Hepatocyte (in vitro differentiated cells): ENCODE measurements around the gene MFSD6. TPM values are rescaled to one million over a fixed set of nuclear protein-coding genes. Genes with fewer than 3 reads are reported as not detected.
"Not testable (repeated sequence)": the region's sequence is repeated elsewhere in the genome, so short reads cannot be mapped to it uniquely, and the experiment has no call there.

Experiments used
- DNase-seq: peaks from one replicate; pipeline ENCODE4 v3.0.0-alpha.2; 2016; ENCODE audit warnings: low spot score
- H2AFZ ChIP-seq: fragments of 200-600 bp; sonication (generic); 2 replicates; pipeline ENCODE4 v1.6.0; 2016; ENCODE audit warnings: antibody characterized with exemption, mild to moderate bottlenecking
- H3K27ac ChIP-seq: fragments of 200-600 bp; sonication (generic); 2 replicates; pipeline ENCODE4 v1.5.1; 2016; ENCODE audit warnings: mild to moderate bottlenecking
- H3K27me3 ChIP-seq: fragments of 200-600 bp; sonication (generic); 2 replicates; pipeline ENCODE4 v1.6.1; 2016
- H3K36me3 ChIP-seq: fragments of 200-600 bp; sonication (generic); replicated peaks from 2 replicates; pipeline ENCODE4 v1.5.1; 2016; ENCODE audit warnings: low read depth; ENCODE audit not compliant: insufficient read depth
- H3K4me1 ChIP-seq: fragments of 200-600 bp; sonication (generic); 2 replicates; pipeline ENCODE4 v1.5.1; 2016; ENCODE audit warnings: mild to moderate bottlenecking, moderate library complexity; ENCODE audit not compliant: insufficient read depth
- H3K4me2 ChIP-seq: fragments of 200-600 bp; sonication (generic); 2 replicates; pipeline ENCODE4 v1.6.0; 2016
- H3K4me3 ChIP-seq: fragments of 200-600 bp; sonication (generic); 2 replicates; pipeline ENCODE4 v1.5.1; 2016; ENCODE audit warnings: mild to moderate bottlenecking
- H3K79me2 ChIP-seq: fragments of 200-600 bp; sonication (generic); 2 replicates; pipeline ENCODE4 v1.6.0; 2017; ENCODE audit warnings: mild to moderate bottlenecking
- H3K9me2 ChIP-seq: fragments of 200-600 bp; sonication (generic); replicated peaks from 2 replicates; pipeline ENCODE4 v1.6.0; 2017; ENCODE audit warnings: mild to moderate bottlenecking; ENCODE audit not compliant: insufficient read depth
- H3K9me3 ChIP-seq: fragments of 200-600 bp; sonication (generic); 2 replicates; pipeline ENCODE4 v1.5.1; 2016; ENCODE audit warnings: low read depth, mild to moderate bottlenecking
- H4K20me1 ChIP-seq: fragments of 200-600 bp; sonication (generic); 2 replicates; pipeline ENCODE4 v1.6.0; 2016; ENCODE audit warnings: mild to moderate bottlenecking; ENCODE audit not compliant: insufficient read depth, poor library complexity, severe bottlenecking
- EZH2 ChIP-seq: fragments of 200-600 bp; sonication (generic); IDR thresholded peaks from 2 replicates; pipeline ENCODE4 v1.6.1; 2016; ENCODE audit warnings: antibody characterized with exemption, mild to moderate bottlenecking, borderline replicate concordance
- EZH2phosphoT487 ChIP-seq: fragments of 200-600 bp; sonication (generic); IDR thresholded peaks from one replicate; pipeline ENCODE4 v1.6.1; 2018; ENCODE audit warnings: antibody characterized with exemption, mild to moderate bottlenecking, low read depth, moderate library complexity; ENCODE audit not compliant: unreplicated experiment, severe bottlenecking
- WGBS: methylation state at CpG from one replicate; pipeline ENCODE4 v1.1.6; 2016; ENCODE audit warnings: low lambda C conversion rate; ENCODE audit errors: missing lambda C conversion rate; 5-methylcytosine and 5-hydroxymethylcytosine counted together
- polyA plus RNA-seq: library from polyadenylated mRNA; unstranded; fragments of >200 nt; fragmentation: Nextera tagmentation; extraction: Ambion mirVana; gene quantifications from 2 replicates; pipeline ENCODE4 v1.2.1, GENCODE V29; 2016
- total RNA-seq: library from RNA; depleted of rRNA; stranded (reverse); fragments of >200 nt; gene quantifications from 2 replicates; pipeline ENCODE4 v1.2.3, GENCODE V29; 2014
- TF ChIP-seq, protein P1 (sequence below): fragments of 200-600 bp; sonication (generic); IDR thresholded peaks from 2 replicates; pipeline ENCODE4 v1.5.1; 2016; ENCODE audit warnings: antibody characterized with exemption, mild to moderate bottlenecking; ENCODE audit not compliant: poor library complexity

MFSD6 gene
- total and polyA plus RNA-seq, 2 experiments from 2014 or later: 9.7 to 15.9 TPM

DNA sequence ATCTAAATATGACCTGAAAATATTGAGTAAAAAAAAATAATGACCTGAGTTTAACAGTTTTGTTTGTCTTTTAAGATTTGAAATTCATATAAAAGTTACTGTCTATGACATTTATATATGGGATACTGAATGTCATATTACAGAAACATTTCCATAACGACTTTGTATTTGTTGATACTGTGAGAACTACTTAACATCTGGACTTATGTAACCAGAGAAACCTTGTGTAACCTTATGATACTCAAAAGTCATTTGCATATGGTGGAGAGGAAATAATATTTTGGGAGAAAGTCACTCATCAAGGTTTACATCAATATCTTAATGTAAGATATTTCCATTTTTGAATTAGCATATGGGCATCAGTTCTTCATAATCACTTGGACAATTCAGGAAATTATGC lies 12.6 kb downstream of the MFSD6 start:
- Histone ChIP-seq H2AFZ (no peak overlapping the region), H3K9me3 (no peaks in the 10 kb centered on the region), H4K20me1 (no peaks in the 10 kb centered on the region), H3K4me2 (no peak overlapping the region), H3K27me3 (no peaks in the 10 kb centered on the region), H3K4me3 (no peak overlapping the region), H3K36me3 (no peaks in the 10 kb centered on the region), H3K27ac (no peak overlapping the region), H3K4me1 (no peaks in the 10 kb centered on the region), H3K79me2 (no peaks in the 10 kb centered on the region), H3K9me2 (no peaks in the 10 kb centered on the region)
- DNase-seq: no peak
- TF ChIP-seq EZH2: no peak
- TF ChIP-seq, protein P1, sequence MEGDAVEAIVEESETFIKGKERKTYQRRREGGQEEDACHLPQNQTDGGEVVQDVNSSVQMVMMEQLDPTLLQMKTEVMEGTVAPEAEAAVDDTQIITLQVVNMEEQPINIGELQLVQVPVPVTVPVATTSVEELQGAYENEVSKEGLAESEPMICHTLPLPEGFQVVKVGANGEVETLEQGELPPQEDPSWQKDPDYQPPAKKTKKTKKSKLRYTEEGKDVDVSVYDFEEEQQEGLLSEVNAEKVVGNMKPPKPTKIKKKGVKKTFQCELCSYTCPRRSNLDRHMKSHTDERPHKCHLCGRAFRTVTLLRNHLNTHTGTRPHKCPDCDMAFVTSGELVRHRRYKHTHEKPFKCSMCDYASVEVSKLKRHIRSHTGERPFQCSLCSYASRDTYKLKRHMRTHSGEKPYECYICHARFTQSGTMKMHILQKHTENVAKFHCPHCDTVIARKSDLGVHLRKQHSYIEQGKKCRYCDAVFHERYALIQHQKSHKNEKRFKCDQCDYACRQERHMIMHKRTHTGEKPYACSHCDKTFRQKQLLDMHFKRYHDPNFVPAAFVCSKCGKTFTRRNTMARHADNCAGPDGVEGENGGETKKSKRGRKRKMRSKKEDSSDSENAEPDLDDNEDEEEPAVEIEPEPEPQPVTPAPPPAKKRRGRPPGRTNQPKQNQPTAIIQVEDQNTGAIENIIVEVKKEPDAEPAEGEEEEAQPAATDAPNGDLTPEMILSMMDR: no peak
- no peak for TF ChIP-seq EZH2phosphoT487
- WGBS: 49% methylated on average over 1 of the region's 1 CpG

DNA sequence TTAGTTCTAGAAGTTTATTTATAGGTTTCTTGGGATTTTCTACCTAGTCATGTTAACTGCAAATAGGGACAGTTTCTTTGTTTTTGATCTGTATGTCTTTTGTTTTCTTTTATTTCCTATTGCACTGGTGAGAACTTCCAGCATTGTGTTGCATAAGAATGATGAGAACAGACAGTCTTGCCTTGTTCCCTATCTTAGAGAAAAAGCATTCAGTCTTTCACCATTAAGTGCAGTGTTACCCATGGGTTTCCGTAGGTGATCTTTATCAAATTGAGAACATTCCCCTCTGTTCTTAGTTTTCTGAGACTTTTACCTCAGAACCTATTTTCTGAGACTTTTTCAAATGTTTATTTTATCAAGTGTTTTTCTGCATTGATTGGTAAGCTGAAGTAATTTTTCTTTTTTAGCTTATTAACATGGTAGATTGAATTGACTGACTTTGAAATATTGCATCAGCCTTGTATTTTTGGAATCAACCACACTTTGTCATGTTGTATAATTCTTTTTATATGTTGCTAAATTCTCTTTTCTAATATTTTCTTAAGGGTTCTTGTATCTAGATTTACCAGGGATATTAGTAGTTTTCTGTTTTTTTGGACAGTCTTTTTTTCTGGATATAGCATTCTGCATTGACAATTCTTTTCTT lies 17.2 kb downstream of the MFSD6 start:
- Histone ChIP-seq H3K27ac (no peak overlapping the region), H3K4me3 (no peak overlapping the region), H3K36me3 (no peaks in the 10 kb centered on the region), H3K9me3 (no peaks in the 10 kb centered on the region), H2AFZ (no peak overlapping the region), H3K9me2 (no peaks in the 10 kb centered on the region), H4K20me1 (no peaks in the 10 kb centered on the region), H3K27me3 (no peaks in the 10 kb centered on the region), H3K4me2 (no peak overlapping the region), H3K79me2 (peaks cover 2% of the 10 kb centered on the region), H3K4me1 (no peaks in the 10 kb centered on the region)
- DNase-seq: no peak
- TF ChIP-seq EZH2 (no peak), EZH2phosphoT487 (no peak)
- TF ChIP-seq, protein P1: no peak
- WGBS: 80% methylated on average over 1 of the region's 1 CpG

DNA sequence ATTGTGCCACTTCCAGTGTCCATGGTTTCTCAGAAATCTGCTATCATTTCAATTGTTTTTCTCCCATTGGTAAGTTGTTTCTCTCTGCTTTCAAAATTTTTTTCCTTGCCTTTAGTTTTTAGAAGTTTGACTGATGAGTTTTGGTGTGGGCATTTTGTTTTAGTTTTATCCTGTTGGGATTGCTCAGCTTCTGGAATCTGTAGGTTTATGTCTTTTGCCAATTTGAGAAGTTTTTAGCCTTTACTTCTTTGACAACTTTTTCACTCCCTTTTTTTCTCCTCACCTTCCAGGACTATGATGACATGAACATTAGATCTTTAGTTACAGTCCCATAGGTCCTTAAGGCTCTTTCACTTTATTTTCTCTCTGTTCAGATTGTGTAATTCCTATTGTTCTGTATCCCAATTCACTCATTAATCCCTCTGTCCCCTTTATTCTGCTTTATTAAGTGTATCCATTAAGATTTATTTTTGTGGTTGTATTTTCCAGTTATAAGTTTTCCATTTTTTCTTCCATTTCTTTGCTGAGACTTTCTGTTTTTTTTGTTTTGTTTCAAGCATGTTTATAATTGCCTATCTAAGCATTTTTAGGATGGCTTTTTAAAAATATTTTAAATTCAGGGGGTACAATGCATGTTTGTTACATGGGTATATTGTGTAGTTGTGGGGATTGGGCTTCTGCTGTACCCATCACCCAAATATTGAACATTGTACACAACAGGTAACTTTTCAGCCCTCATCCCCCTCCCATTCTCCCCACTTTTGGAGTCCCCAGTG lies 17.9 kb downstream of the MFSD6 start:
- Histone ChIP-seq H3K9me3 (no peaks in the 10 kb centered on the region), H4K20me1 (no peaks in the 10 kb centered on the region), H2AFZ (no peak overlapping the region), H3K36me3 (no peaks in the 10 kb centered on the region), H3K4me3 (no peak overlapping the region), H3K27me3 (no peaks in the 10 kb centered on the region), H3K9me2 (no peaks in the 10 kb centered on the region), H3K79me2 (peaks cover 2% of the 10 kb centered on the region), H3K27ac (no peak overlapping the region), H3K4me2 (no peak overlapping the region), H3K4me1 (no peaks in the 10 kb centered on the region)
- no peak for TF ChIP-seq EZH2
- no peak for TF ChIP-seq EZH2phosphoT487
- TF ChIP-seq, protein P1: no peak
- no peak for DNase-seq

DNA sequence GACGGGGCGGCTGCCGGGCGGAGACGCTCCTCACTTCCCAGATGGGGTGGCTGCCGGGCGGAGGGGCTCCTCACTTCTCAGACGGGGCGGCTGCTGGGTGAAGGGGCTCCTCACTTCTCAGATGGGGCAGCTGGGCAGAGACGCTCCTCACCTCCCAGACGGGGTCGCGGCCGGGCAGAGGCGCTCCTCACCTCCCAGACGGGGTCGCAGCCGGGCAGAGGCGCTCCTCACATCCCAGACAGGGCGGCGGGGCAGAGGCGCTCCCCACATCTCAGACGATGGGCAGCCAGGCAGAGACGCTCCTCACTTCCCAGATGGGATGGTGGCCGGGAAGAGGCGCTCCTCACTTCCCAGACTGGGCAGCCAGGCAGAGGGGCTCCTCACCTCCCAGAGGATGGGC lies 22.7 kb downstream of the MFSD6 start:
- H3K79me2 ChIP-seq, H3K27me3 ChIP-seq, H3K4me3 ChIP-seq, H3K9me2 ChIP-seq, H3K4me2 ChIP-seq, DNase-seq, H3K27ac ChIP-seq, H2AFZ ChIP-seq, H4K20me1 ChIP-seq, H3K36me3 ChIP-seq, H3K9me3 ChIP-seq: not testable (repeated sequence)
- 100% methylated on average over 2 of the region's 26 CpGs for WGBS
- H3K4me1 ChIP-seq: peaks cover 16% of the 10 kb centered on the region
